A549 treated with Mapracorat at 1 μM for 4 hours (cell line): ENCODE data around the gene CRYBB3. TPM values are rescaled to one million over a fixed set of nuclear protein-coding genes. Genes with fewer than 3 reads are reported as not detected.

Source experiments
- total RNA-seq: library from RNA; stranded (reverse); fragments of 200-300 nt; extraction: Qiagen RNA extraction; gene quantifications from 5 replicates; pipeline ENCODE4 v1.2.3, GENCODE V29; 2022

The CRYBB3 gene
- not detected in 5 replicates for total RNA-seq

GRCh38 chr22:25199731-25200520 lies at the start of gene CRYBB3:
Gene CRYBB3, plus strand, starts transcription at chr22:25199858. Its CDS starts 1,539 bp downstream, at chr22:25201397.

GRCh38 chr22:25219211-25219689 lies 19.6 kb downstream of the CRYBB3 start, which contains the start of gene CRYBB2:
Gene CRYBB2, plus strand, starts transcription at chr22:25219639. Its CDS starts 1,791 bp downstream, at chr22:25221430.

Other genes starting within 250 kb of the CRYBB3 start
- gene KIAA1671, start 247.1 kb upstream of the CRYBB3 start, total RNA-seq: 8.9 to 12.4 TPM (median 11.2 TPM) in 5 replicates
- gene CRYBB2, start 19.8 kb downstream of the CRYBB3 start, total RNA-seq: not detected in 5 replicates